HepG2 (cell line): Measurements from ENCODE around the gene PLEKHH3. TPM values are rescaled to one million over a fixed set of nuclear protein-coding genes. Genes with fewer than 3 reads are reported as not detected.

Source experiments
- BRF2 ChIP-seq: sonication (generic); formaldehyde crosslinking; IDR thresholded peaks from 2 replicates; pipeline ENCODE4 v1.8.1; 2022; ENCODE audit warnings: mild to moderate bottlenecking, missing genetic modification reagents
- FOXJ3 ChIP-seq: sonication (generic); formaldehyde crosslinking; IDR thresholded peaks from 2 replicates; pipeline ENCODE4 v1.4.0; 2020; ENCODE audit warnings: missing genetic modification reagents, mild to moderate bottlenecking, borderline replicate concordance
- KAT7 ChIP-seq: IDR thresholded peaks from 2 replicates; pipeline ENCODE4 v1.6.1; 2018; ENCODE audit warnings: borderline replicate concordance, missing compliant biosample characterization
- KDM3A ChIP-seq: IDR thresholded peaks from 2 replicates; pipeline ENCODE4 v1.6.1; 2018; ENCODE audit warnings: low read depth, missing compliant biosample characterization
- MAFK ChIP-seq, 2 experiments: IDR thresholded peaks in 1 of 2; conservative IDR thresholded peaks in 1 of 2; 2 replicates each; pipeline ENCODE4 v1.6.1; 2011; ENCODE audit warnings: improper control_type of control experiment in 2 of 2, low read length in 2 of 2
- NFE2L1 ChIP-seq: sonication (generic); formaldehyde crosslinking; IDR thresholded peaks from 2 replicates; pipeline ENCODE4 v1.4.0; 2020; ENCODE audit warnings: missing genetic modification reagents, mild to moderate bottlenecking, borderline replicate concordance
- NFIB ChIP-seq: sonication (generic); formaldehyde crosslinking; IDR thresholded peaks from 2 replicates; pipeline ENCODE4 v1.9.0; 2021; ENCODE audit warnings: missing genetic modification reagents, mild to moderate bottlenecking, borderline replicate concordance
- POLR2AphosphoS2 ChIP-seq: IDR thresholded peaks from 2 replicates; pipeline ENCODE4 v1.6.1; 2011; ENCODE audit warnings: low read depth, low read length, improper control_type of control experiment
- PPARG ChIP-seq: conservative IDR thresholded peaks from 2 replicates; pipeline ENCODE4 v1.6.1; 2016; ENCODE audit warnings: missing biosample characterization, missing genetic modification reagents
- RELA ChIP-seq: sonication (generic); formaldehyde crosslinking; IDR thresholded peaks from 2 replicates; pipeline ENCODE4 v1.4.0; 2020; ENCODE audit warnings: missing genetic modification reagents
- RERE ChIP-seq: IDR thresholded peaks from 2 replicates; pipeline ENCODE4 v1.6.1; 2016; ENCODE audit warnings: low read depth, missing genetic modification reagents, missing compliant biosample characterization
- ZNF180 ChIP-seq: sonication (generic); formaldehyde crosslinking; IDR thresholded peaks from 2 replicates; pipeline ENCODE4 v1.4.0; 2020; ENCODE audit warnings: low read depth, missing genetic modification reagents, borderline replicate concordance
- ZNF331 ChIP-seq: sonication (generic); formaldehyde crosslinking; IDR thresholded peaks from 2 replicates; pipeline ENCODE4 v1.4.0; 2020; ENCODE audit warnings: missing genetic modification reagents
- ZNF367 ChIP-seq: sonication (generic); formaldehyde crosslinking; IDR thresholded peaks from 2 replicates; pipeline ENCODE4 v1.4.0; 2020; ENCODE audit warnings: missing genetic modification reagents, borderline replicate concordance
- ZNF468 ChIP-seq: sonication (generic); formaldehyde crosslinking; IDR thresholded peaks from 2 replicates; pipeline ENCODE4 v1.8.0; 2022; ENCODE audit warnings: mild to moderate bottlenecking, moderate library complexity, missing genetic modification reagents
- ZNF501 ChIP-seq: sonication (generic); formaldehyde crosslinking; IDR thresholded peaks from 2 replicates; pipeline ENCODE4 v1.5.1; 2020; ENCODE audit warnings: mild to moderate bottlenecking, moderate library complexity, missing genetic modification reagents
- ZNF615 ChIP-seq: sonication (generic); formaldehyde crosslinking; IDR thresholded peaks from 2 replicates; pipeline ENCODE4 v1.5.0; 2020; ENCODE audit warnings: mild to moderate bottlenecking, missing genetic modification reagents, borderline replicate concordance
- ZNF652 ChIP-seq: IDR thresholded peaks from 2 replicates; pipeline ENCODE4 v1.6.1; 2016; ENCODE audit warnings: low read depth, borderline replicate concordance
- ZNF773 ChIP-seq: sonication (generic); formaldehyde crosslinking; IDR thresholded peaks from 2 replicates; pipeline ENCODE4 v1.4.0; 2020; ENCODE audit warnings: missing genetic modification reagents, borderline replicate concordance
- ZSCAN22 ChIP-seq: sonication (generic); formaldehyde crosslinking; IDR thresholded peaks from 2 replicates; pipeline ENCODE4 v1.4.0; 2020; ENCODE audit warnings: mild to moderate bottlenecking, missing genetic modification reagents
- polyA plus RNA-seq, 8 experiments: library from polyadenylated mRNA; depleted of rRNA in 3 of 8; stranded (reverse) in 7 of 8; unstranded in 1 of 8; fragments of >200 nt; fragmentation: Illumina TruSeq in 4 of 8; extraction: Trizol in 4 of 8; gene quantifications; 2 replicates each; pipeline versions ENCODE4 v1.2.1 to v1.2.3, GENCODE V29; 2011 to 2016; ENCODE audit warnings: low read depth in 4 of 8, missing spikeins in 1 of 8, mixed read lengths in 1 of 8; ENCODE audit not compliant: insufficient read depth in 1 of 8
- total RNA-seq, 5 experiments: library from RNA; depleted of rRNA; stranded (reverse); fragments of >200 nt; fragmentation: Illumina TruSeq; extraction: Trizol; gene quantifications; 2 replicates each; pipeline ENCODE4 v1.2.3, GENCODE V29; 2016; ENCODE audit warnings: low read depth in 1 of 5
- TF ChIP-seq, protein P1 (sequence below): sonication (generic); formaldehyde crosslinking; IDR thresholded peaks from 2 replicates; pipeline ENCODE4 v1.4.0; 2020; ENCODE audit warnings: mild to moderate bottlenecking, missing genetic modification reagents
- TF ChIP-seq, protein P2 (sequence below): sonication (generic); formaldehyde crosslinking; IDR thresholded peaks from 2 replicates; pipeline ENCODE4 v1.8.0; 2022; ENCODE audit warnings: mild to moderate bottlenecking, missing genetic modification reagents, moderate library complexity
- TF ChIP-seq, protein P3 (sequence below): sonication (generic); formaldehyde crosslinking; IDR thresholded peaks from 2 replicates; pipeline ENCODE4 v1.4.0; 2020; ENCODE audit warnings: missing genetic modification reagents

Gene PLEKHH3
- total and polyA plus RNA-seq, 2 of the 13 experiments (the other 11 are each of a cell fraction or from before 2014, with no cell fraction given): 6.0 to 19.9 TPM

DNA sequence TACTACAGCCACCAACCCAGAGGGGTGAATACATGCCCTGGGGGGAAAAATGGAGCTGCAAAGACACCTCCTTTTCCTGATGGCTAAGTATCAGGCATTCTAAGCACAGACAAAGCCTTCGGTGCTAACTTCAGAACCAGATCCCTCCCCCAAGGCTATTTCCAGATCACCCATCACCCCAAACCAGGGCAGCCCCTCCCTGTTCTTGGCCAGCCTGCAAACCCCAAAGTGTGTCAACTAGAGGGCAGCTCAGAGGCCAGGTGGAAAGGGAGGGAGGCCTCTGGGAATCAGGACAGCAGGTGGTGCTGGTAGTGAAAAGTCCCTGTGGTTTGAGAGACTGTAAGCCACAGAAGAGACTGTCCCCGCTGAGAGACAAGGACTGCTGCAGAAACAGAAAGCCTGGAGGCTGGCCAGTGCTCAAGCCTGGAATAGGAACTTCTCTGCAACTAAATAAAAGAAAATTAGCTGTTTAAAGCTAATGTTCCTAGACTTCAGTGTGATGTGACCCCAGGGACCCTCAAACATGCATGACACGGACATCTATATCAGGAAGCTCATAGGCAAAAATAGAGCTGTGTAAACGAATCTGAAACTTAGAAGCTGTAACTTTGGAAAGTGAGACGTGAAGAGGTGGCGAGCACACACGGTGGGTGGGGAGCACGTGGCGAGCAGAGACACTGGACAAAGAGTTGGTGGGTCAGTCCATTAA is 58.2 kb downstream of the PLEKHH3 start (continued):
- TF ChIP-seq RERE (CRISPR knock-in tag) (no peak), ZNF773 (no peak), ZNF180 (CRISPR knock-in tag) (no peak), ZSCAN22 (CRISPR knock-in tag) (no peak), RELA (no peak), ZNF367 (CRISPR knock-in tag) (no peak), ZNF652 (CRISPR knock-in tag) (peak; percentile 66), ZNF331 (CRISPR knock-in tag) (peak; percentile 80), POLR2AphosphoS2 (no peak), ZNF501 (CRISPR knock-in tag) (peak; percentile 66; the same call in 1 of the 2 replicates), NFE2L1 (no peak), ZNF615 (CRISPR knock-in tag) (no peak), KDM3A (CRISPR knock-in tag) (no peak), MAFK (conservative IDR thresholded peaks at IDR 0.05 in 1 of 2, IDR thresholded peaks at IDR 0.05 in 1 of 2; ENCODE audit: low read length in 2 of 2) (no peak), KAT7 (CRISPR knock-in tag) (0 out of 2 replicates have a peak, but pooled peaks have one; percentile 44), PPARG (peak; percentile 52; the same call in 1 of the 2 replicates), ZNF468 (CRISPR knock-in tag) (no peak), NFIB (CRISPR knock-in tag) (no peak), BRF2 (CRISPR knock-in tag) (no peak), FOXJ3 (CRISPR knock-in tag) (no peak)
- TF ChIP-seq, protein P1, sequence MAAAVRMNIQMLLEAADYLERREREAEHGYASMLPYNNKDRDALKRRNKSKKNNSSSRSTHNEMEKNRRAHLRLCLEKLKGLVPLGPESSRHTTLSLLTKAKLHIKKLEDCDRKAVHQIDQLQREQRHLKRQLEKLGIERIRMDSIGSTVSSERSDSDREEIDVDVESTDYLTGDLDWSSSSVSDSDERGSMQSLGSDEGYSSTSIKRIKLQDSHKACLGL: no peak
- TF ChIP-seq, protein P2, sequence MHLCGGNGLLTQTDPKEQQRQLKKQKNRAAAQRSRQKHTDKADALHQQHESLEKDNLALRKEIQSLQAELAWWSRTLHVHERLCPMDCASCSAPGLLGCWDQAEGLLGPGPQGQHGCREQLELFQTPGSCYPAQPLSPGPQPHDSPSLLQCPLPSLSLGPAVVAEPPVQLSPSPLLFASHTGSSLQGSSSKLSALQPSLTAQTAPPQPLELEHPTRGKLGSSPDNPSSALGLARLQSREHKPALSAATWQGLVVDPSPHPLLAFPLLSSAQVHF: no peak
- TF ChIP-seq, protein P3, sequence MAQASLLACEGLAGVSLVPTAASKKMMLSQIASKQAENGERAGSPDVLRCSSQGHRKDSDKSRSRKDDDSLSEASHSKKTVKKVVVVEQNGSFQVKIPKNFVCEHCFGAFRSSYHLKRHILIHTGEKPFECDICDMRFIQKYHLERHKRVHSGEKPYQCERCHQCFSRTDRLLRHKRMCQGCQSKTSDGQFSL: no peak
